ENCODE data around the gene HIGD2B.
"Not testable (repeated sequence)": the region's sequence is repeated elsewhere in the genome, so short reads cannot be mapped to it uniquely, and the experiment has no call there.

HIGD2B gene

DNA sequence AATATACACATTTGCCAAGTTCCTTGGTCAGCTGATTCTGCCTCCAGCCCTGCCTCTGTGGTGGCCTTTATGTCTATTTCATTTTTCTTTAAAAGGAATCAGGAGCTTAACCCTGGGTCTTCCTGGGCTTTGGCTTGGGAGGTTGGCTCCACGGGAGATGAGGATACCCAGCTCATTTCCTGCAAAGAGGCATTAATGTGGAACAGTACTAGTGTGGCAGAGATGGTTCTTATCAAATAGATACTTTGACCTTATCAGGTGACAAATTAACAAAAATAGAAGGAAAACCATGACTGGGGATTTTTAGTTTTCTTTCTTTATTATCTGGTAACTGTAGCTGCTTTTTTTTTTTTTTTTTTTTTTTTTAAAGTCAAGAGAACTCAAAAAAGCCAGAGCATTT is 42.8 kb upstream of the HIGD2B start:
- Histone ChIP-seq H3K23ac (ENCODE audit: low read length) (no peak overlapping the region), H4K8ac (ENCODE audit: low read depth, low read length) (no peak overlapping the region), H2BK120ac (ENCODE audit: low read depth, low read length) (no peak overlapping the region), H3K27ac (ENCODE audit: low read depth, low read length) (no peak overlapping the region), H3K18ac (ENCODE audit: low read length) (no peak overlapping the region), H4K5ac (ENCODE audit: low read length) (no peak overlapping the region), H3K4me3 (ENCODE audit: low read length) (no peak overlapping the region), H3K79me2 (ENCODE audit: control insufficient read depth, insufficient read depth, low read length) (no peaks in the 10 kb centered on the region), H2BK15ac (replicated peaks; ENCODE audit: low read depth) (no peak overlapping the region), H3K4me2 (ENCODE audit: low read length) (no peak overlapping the region), H3K36me3 (ENCODE audit: control insufficient read depth, insufficient read depth, low read length) (no peaks in the 10 kb centered on the region), H3K56ac (ENCODE audit: low read length) (no peak overlapping the region), H3K4me1 (ENCODE audit: control insufficient read depth, low read depth, low read length) (no peaks in the 10 kb centered on the region), H3K9ac (ENCODE audit: low read length) (no peak overlapping the region), H3K27me3 (ENCODE audit: insufficient read depth, low read length, poor library complexity) (no peaks in the 10 kb centered on the region), H2AK5ac (ENCODE audit: low read length) (no peak overlapping the region), H2BK5ac (ENCODE audit: low read length) (no peak overlapping the region), H3K79me1 (ENCODE audit: low read length) (no peaks in the 10 kb centered on the region), H3K4ac (ENCODE audit: low read depth, low read length) (no peak overlapping the region)
- no peak for DNase-seq
- WGBS (ENCODE audit: extremely low coverage, insufficient coverage, low lambda C conversion rate) = no CpG with 5 or more reads among the region's 1 CpG

GRCh38 chr15:72728249-72728648 is 42.3 kb upstream of the HIGD2B start:
- not testable (repeated sequence) for H4K5ac ChIP-seq (ENCODE audit: low read length); H3K27ac ChIP-seq (ENCODE audit: low read depth, low read length); H3K79me2 ChIP-seq (ENCODE audit: control insufficient read depth, insufficient read depth, low read length); H3K9ac ChIP-seq (ENCODE audit: low read length); H2BK120ac ChIP-seq (ENCODE audit: low read depth, low read length); H4K8ac ChIP-seq (ENCODE audit: low read depth, low read length); H3K56ac ChIP-seq (ENCODE audit: low read length); DNase-seq; H3K4me3 ChIP-seq (ENCODE audit: low read length); H2AK5ac ChIP-seq (ENCODE audit: low read length); H3K18ac ChIP-seq (ENCODE audit: low read length); H3K36me3 ChIP-seq (ENCODE audit: control insufficient read depth, insufficient read depth, low read length); H3K4me1 ChIP-seq (ENCODE audit: control insufficient read depth, low read depth, low read length); H3K4ac ChIP-seq (ENCODE audit: low read depth, low read length); H3K79me1 ChIP-seq (ENCODE audit: low read length); H2BK15ac ChIP-seq (replicated peaks; ENCODE audit: low read depth); H3K27me3 ChIP-seq (ENCODE audit: insufficient read depth, low read length, poor library complexity); H2BK5ac ChIP-seq (ENCODE audit: low read length); H3K4me2 ChIP-seq (ENCODE audit: low read length); H3K23ac ChIP-seq (ENCODE audit: low read length)
- WGBS (ENCODE audit: extremely low coverage, insufficient coverage, low lambda C conversion rate) = no CpG with 5 or more reads among the region's 1 CpG

GRCh38 chr15:72727154-72727553 is 41.2 kb upstream of the HIGD2B start:
- Histone ChIP-seq H3K4me3 (ENCODE audit: low read length) (no peak overlapping the region), H3K79me2 (ENCODE audit: control insufficient read depth, insufficient read depth, low read length) (no peaks in the 10 kb centered on the region), H3K27me3 (ENCODE audit: insufficient read depth, low read length, poor library complexity) (no peaks in the 10 kb centered on the region), H2AK5ac (ENCODE audit: low read length) (no peak overlapping the region), H2BK5ac (ENCODE audit: low read length) (no peak overlapping the region), H3K23ac (ENCODE audit: low read length) (no peak overlapping the region), H3K36me3 (ENCODE audit: control insufficient read depth, insufficient read depth, low read length) (no peaks in the 10 kb centered on the region), H4K8ac (ENCODE audit: low read depth, low read length) (no peak overlapping the region), H2BK120ac (ENCODE audit: low read depth, low read length) (no peak overlapping the region), H3K18ac (ENCODE audit: low read length) (no peak overlapping the region), H3K4ac (ENCODE audit: low read depth, low read length) (no peak overlapping the region), H3K4me2 (ENCODE audit: low read length) (no peak overlapping the region), H2BK15ac (replicated peaks; ENCODE audit: low read depth) (no peak overlapping the region), H3K56ac (ENCODE audit: low read length) (no peak overlapping the region), H3K27ac (ENCODE audit: low read depth, low read length) (no peak overlapping the region), H3K9ac (ENCODE audit: low read length) (no peak overlapping the region), H3K4me1 (ENCODE audit: control insufficient read depth, low read depth, low read length) (no peaks in the 10 kb centered on the region), H4K5ac (ENCODE audit: low read length) (no peak overlapping the region), H3K79me1 (ENCODE audit: low read length) (no peaks in the 10 kb centered on the region)
- no peak for DNase-seq

DNA sequence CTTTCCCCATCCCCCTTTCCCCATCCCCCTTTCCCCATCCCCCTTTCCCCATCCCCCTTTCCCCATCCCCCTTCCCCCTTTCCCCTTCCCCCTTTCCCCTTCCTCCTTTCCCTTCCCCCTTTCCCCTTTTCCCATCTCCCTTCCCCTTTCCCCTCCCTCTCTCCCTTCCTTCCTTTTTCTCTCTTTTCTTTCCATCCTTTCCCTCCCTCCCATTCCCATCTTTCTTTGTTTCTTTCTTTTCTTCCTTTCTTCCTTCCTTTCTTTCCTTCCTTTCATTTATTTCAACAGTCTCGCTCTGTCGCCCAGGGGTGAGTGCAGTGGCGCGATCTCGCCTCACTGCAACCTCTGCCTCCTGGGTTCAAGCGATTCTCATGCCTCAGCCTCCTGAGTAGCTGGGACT is 39.9 kb upstream of the HIGD2B start:
- DNase-seq; H2BK120ac ChIP-seq (ENCODE audit: low read depth, low read length); H4K5ac ChIP-seq (ENCODE audit: low read length); H3K4ac ChIP-seq (ENCODE audit: low read depth, low read length); H3K4me3 ChIP-seq (ENCODE audit: low read length); H3K27ac ChIP-seq (ENCODE audit: low read depth, low read length); H3K4me2 ChIP-seq (ENCODE audit: low read length); H2BK15ac ChIP-seq (replicated peaks; ENCODE audit: low read depth); H3K9ac ChIP-seq (ENCODE audit: low read length); H3K36me3 ChIP-seq (ENCODE audit: control insufficient read depth, insufficient read depth, low read length); H2BK5ac ChIP-seq (ENCODE audit: low read length); H3K4me1 ChIP-seq (ENCODE audit: control insufficient read depth, low read depth, low read length); H2AK5ac ChIP-seq (ENCODE audit: low read length); H3K18ac ChIP-seq (ENCODE audit: low read length); H3K23ac ChIP-seq (ENCODE audit: low read length); H4K8ac ChIP-seq (ENCODE audit: low read depth, low read length); H3K79me1 ChIP-seq (ENCODE audit: low read length); H3K79me2 ChIP-seq (ENCODE audit: control insufficient read depth, insufficient read depth, low read length); H3K27me3 ChIP-seq (ENCODE audit: insufficient read depth, low read length, poor library complexity); H3K56ac ChIP-seq (ENCODE audit: low read length): not testable (repeated sequence)
- WGBS (ENCODE audit: extremely low coverage, insufficient coverage, low lambda C conversion rate) = no CpG with 5 or more reads among the region's 6 CpGs

DNA sequence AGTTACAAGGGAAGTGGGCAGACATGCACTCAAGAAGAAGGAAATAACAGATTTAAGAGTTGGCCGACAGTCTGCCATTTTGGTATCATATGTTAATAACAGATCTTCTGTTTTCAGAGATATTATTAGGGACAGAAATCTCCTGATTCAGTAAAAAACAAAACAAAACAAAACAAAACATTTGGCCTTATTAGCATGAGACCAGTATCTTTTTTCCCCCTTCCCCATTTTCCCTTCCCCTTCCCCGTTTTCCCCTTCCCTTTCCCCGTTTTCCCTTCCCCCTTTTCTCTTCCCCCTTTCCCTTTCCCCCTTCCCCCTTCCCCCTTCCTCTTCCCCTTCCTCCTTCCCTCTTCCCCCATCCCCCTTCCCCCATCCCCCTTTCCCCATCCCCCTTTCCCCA is 39.5 kb upstream of the HIGD2B start:
- Histone ChIP-seq H3K4me2 (ENCODE audit: low read length) (no peak overlapping the region), H3K56ac (ENCODE audit: low read length) (no peak overlapping the region), H4K5ac (ENCODE audit: low read length) (no peak overlapping the region), H2BK5ac (ENCODE audit: low read length) (no peak overlapping the region), H3K79me1 (ENCODE audit: low read length) (no peaks in the 10 kb centered on the region), H3K4me1 (ENCODE audit: control insufficient read depth, low read depth, low read length) (no peaks in the 10 kb centered on the region), H4K8ac (ENCODE audit: low read depth, low read length) (no peak overlapping the region), H3K23ac (ENCODE audit: low read length) (no peak overlapping the region), H3K79me2 (ENCODE audit: control insufficient read depth, insufficient read depth, low read length) (no peaks in the 10 kb centered on the region), H2BK15ac (replicated peaks; ENCODE audit: low read depth) (no peak overlapping the region), H3K36me3 (ENCODE audit: control insufficient read depth, insufficient read depth, low read length) (no peaks in the 10 kb centered on the region), H3K27ac (ENCODE audit: low read depth, low read length) (no peak overlapping the region), H2AK5ac (ENCODE audit: low read length) (no peak overlapping the region), H3K4me3 (ENCODE audit: low read length) (no peak overlapping the region), H3K27me3 (ENCODE audit: insufficient read depth, low read length, poor library complexity) (no peaks in the 10 kb centered on the region), H3K4ac (ENCODE audit: low read depth, low read length) (no peak overlapping the region), H3K18ac (ENCODE audit: low read length) (no peak overlapping the region), H2BK120ac (ENCODE audit: low read depth, low read length) (no peak overlapping the region), H3K9ac (ENCODE audit: low read length) (no peak overlapping the region)
- no peak for DNase-seq
- no CpG with 5 or more reads among the region's 3 CpGs for WGBS (ENCODE audit: extremely low coverage, insufficient coverage, low lambda C conversion rate)

DNA sequence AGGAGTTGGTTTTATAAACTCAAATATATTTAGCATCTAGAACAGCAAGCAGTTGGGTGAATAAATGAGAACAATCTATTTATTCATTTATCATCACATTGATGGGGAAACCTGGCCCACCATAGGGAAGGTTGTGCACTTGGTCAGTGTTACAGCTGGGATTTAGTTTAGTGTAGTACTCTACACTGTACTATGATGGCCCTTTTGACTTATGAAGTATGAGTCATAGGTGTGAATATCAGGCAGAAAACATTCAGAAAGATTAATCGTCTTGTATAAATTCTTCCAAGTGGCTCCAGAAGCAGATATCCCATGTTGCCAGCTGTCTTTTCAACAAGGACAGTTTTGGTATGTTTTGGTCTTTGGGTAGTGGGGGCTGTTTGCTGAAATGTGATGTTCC is 38.0 kb upstream of the HIGD2B start:
- no peak overlapping the region for H3K4ac ChIP-seq (ENCODE audit: low read depth, low read length)
- no peak overlapping the region for H2BK15ac ChIP-seq (replicated peaks; ENCODE audit: low read depth)
- H3K27ac ChIP-seq (ENCODE audit: low read depth, low read length) = no peak overlapping the region
- no peaks in the 10 kb centered on the region for H3K79me2 ChIP-seq (ENCODE audit: control insufficient read depth, insufficient read depth, low read length)
- H3K79me1 ChIP-seq (ENCODE audit: low read length) = no peaks in the 10 kb centered on the region
- H2AK5ac ChIP-seq (ENCODE audit: low read length) = no peak overlapping the region
- H2BK5ac ChIP-seq (ENCODE audit: low read length) = no peak overlapping the region
- H3K56ac ChIP-seq (ENCODE audit: low read length) = no peak overlapping the region
- H3K4me1 ChIP-seq (ENCODE audit: control insufficient read depth, low read depth, low read length) = no peaks in the 10 kb centered on the region
- H3K4me3 ChIP-seq (ENCODE audit: low read length) = no peak overlapping the region
- no peaks in the 10 kb centered on the region for H3K36me3 ChIP-seq (ENCODE audit: control insufficient read depth, insufficient read depth, low read length)
- WGBS (ENCODE audit: extremely low coverage, insufficient coverage, low lambda C conversion rate) = no CpG with 5 or more reads among the region's 1 CpG
- no peak overlapping the region for H3K9ac ChIP-seq (ENCODE audit: low read length)
- H4K8ac ChIP-seq (ENCODE audit: low read depth, low read length) = no peak overlapping the region
- no peak overlapping the region for H4K5ac ChIP-seq (ENCODE audit: low read length)
- H2BK120ac ChIP-seq (ENCODE audit: low read depth, low read length) = no peak overlapping the region
- no peak overlapping the region for H3K23ac ChIP-seq (ENCODE audit: low read length)
- no peak overlapping the region for H3K4me2 ChIP-seq (ENCODE audit: low read length)
- no peak overlapping the region for H3K18ac ChIP-seq (ENCODE audit: low read length)
- no peak for DNase-seq
- H3K27me3 ChIP-seq (ENCODE audit: insufficient read depth, low read length, poor library complexity) = no peaks in the 10 kb centered on the region
